H9 (cell line): ENCODE results near the gene CRACR2A. TPM values are rescaled to one million over a fixed set of nuclear protein-coding genes. Genes with fewer than 3 reads are reported as not detected.

Source experiments
- DNase-seq: peaks from one replicate; pipeline ENCODE4 v3.0.0-alpha.2; 2017
- H2AFZ ChIP-seq: one replicate; pipeline ENCODE4 v1.6.1; 2013; ENCODE audit warnings: mild to moderate bottlenecking, low read length, control low read depth, moderate library complexity
- H2AK5ac ChIP-seq: 2 replicates; pipeline ENCODE4 v1.6.1; 2013; ENCODE audit warnings: low read length, control low read depth, mixed read lengths; ENCODE audit not compliant: insufficient read length
- H2BK120ac ChIP-seq: one replicate; pipeline ENCODE4 v1.6.1; 2013; ENCODE audit warnings: low read depth, mild to moderate bottlenecking, low read length, control low read depth, inconsistent platforms; ENCODE audit not compliant: poor library complexity, severe bottlenecking
- H2BK12ac ChIP-seq: 2 replicates; pipeline ENCODE4 v1.6.1; 2013; ENCODE audit warnings: low read length, control low read depth, mixed read lengths, low read depth; ENCODE audit not compliant: insufficient read length
- H2BK15ac ChIP-seq: 2 replicates; pipeline ENCODE4 v1.6.1; 2013; ENCODE audit warnings: low read depth, low read length, control low read depth
- H2BK20ac ChIP-seq: one replicate; pipeline ENCODE4 v1.6.1; 2013; ENCODE audit warnings: low read depth, mild to moderate bottlenecking, low read length, control low read depth, inconsistent platforms; ENCODE audit not compliant: poor library complexity, severe bottlenecking
- H2BK5ac ChIP-seq: 2 replicates; pipeline ENCODE4 v1.6.1; 2013; ENCODE audit warnings: low read length, control low read depth, mixed read lengths; ENCODE audit not compliant: insufficient read length
- H3K14ac ChIP-seq: 2 replicates; pipeline ENCODE4 v1.6.1; 2013; ENCODE audit warnings: low read length, control low read depth; ENCODE audit not compliant: insufficient read depth
- H3K18ac ChIP-seq: 2 replicates; pipeline ENCODE4 v1.6.1; 2013; ENCODE audit warnings: low read depth, mild to moderate bottlenecking, mixed read lengths, low read length, control low read depth; ENCODE audit not compliant: insufficient read length
- H3K23ac ChIP-seq: 2 replicates; pipeline ENCODE4 v1.6.1; 2013; ENCODE audit warnings: low read length, control low read depth, mixed read lengths, low read depth; ENCODE audit not compliant: insufficient read length
- H3K23me2 ChIP-seq: 2 replicates; pipeline ENCODE4 v1.6.1; 2013; ENCODE audit warnings: low read depth, mild to moderate bottlenecking, mixed read lengths, low read length, control low read depth; ENCODE audit not compliant: insufficient read length, poor library complexity, severe bottlenecking
- H3K27ac ChIP-seq: 2 replicates; pipeline ENCODE4 v1.5.1; 2013; ENCODE audit warnings: low read length, control low read depth, mixed read lengths, low read depth; ENCODE audit not compliant: insufficient read length
- H3K27me3 ChIP-seq: 2 replicates; pipeline ENCODE4 v1.6.1; 2013; ENCODE audit warnings: low read length, control low read depth, inconsistent platforms; ENCODE audit not compliant: insufficient read depth
- H3K4ac ChIP-seq: 2 replicates; pipeline ENCODE4 v1.6.1; 2013; ENCODE audit warnings: low read depth, mild to moderate bottlenecking, control low read depth, inconsistent platforms, low read length, moderate library complexity
- H3K4me1 ChIP-seq: 2 replicates; pipeline ENCODE4 v1.6.1; 2013; ENCODE audit warnings: low read length, control low read depth, inconsistent platforms; ENCODE audit not compliant: insufficient read depth
- H3K4me2 ChIP-seq: 2 replicates; pipeline ENCODE4 v1.6.1; 2013; ENCODE audit warnings: low read length, control low read depth, mixed read lengths; ENCODE audit not compliant: insufficient read length, insufficient read depth
- H3K56ac ChIP-seq: 2 replicates; pipeline ENCODE4 v1.6.1; 2013; ENCODE audit warnings: low read depth, mild to moderate bottlenecking, mixed read lengths, low read length, control low read depth; ENCODE audit not compliant: insufficient read length
- H3K79me1 ChIP-seq: 2 replicates; pipeline ENCODE4 v1.6.1; 2013; ENCODE audit warnings: low read depth, mild to moderate bottlenecking, moderate library complexity, low read length, control low read depth, inconsistent platforms; ENCODE audit not compliant: insufficient read depth, poor library complexity, severe bottlenecking
- H3K79me2 ChIP-seq: 2 replicates; pipeline ENCODE4 v1.6.1; 2013; ENCODE audit warnings: low read length, control low read depth, inconsistent platforms; ENCODE audit not compliant: insufficient read depth
- H3K9ac ChIP-seq: 2 replicates; pipeline ENCODE4 v1.6.1; 2013; ENCODE audit warnings: low read length, control low read depth, mixed read lengths; ENCODE audit not compliant: insufficient read length; ENCODE audit errors: extremely low read depth
- H3K9me3 ChIP-seq: one replicate; pipeline ENCODE4 v1.6.1; 2013; ENCODE audit warnings: low read depth, low read length, inconsistent platforms; ENCODE audit not compliant: control insufficient read depth
- H3T11ph ChIP-seq: one replicate; pipeline ENCODE4 v1.6.1; 2013; ENCODE audit warnings: mild to moderate bottlenecking, low read length, control low read depth, inconsistent platforms
- H4K20me1 ChIP-seq: one replicate; pipeline ENCODE4 v1.6.1; 2013; ENCODE audit not compliant: control insufficient read depth, insufficient read length, insufficient read depth
- H4K5ac ChIP-seq: 2 replicates; pipeline ENCODE4 v1.6.1; 2013; ENCODE audit warnings: low read depth, mild to moderate bottlenecking, mixed read lengths, low read length, control low read depth; ENCODE audit not compliant: insufficient read length
- H4K8ac ChIP-seq: replicated peaks from 2 replicates; pipeline ENCODE4 v1.6.1; 2013; ENCODE audit warnings: low read length, control low read depth, mixed read lengths, low read depth; ENCODE audit not compliant: insufficient read length
- H4K91ac ChIP-seq: 2 replicates; pipeline ENCODE4 v1.6.1; 2013; ENCODE audit warnings: low read depth, mild to moderate bottlenecking, moderate library complexity, mixed read lengths, low read length, control low read depth; ENCODE audit not compliant: insufficient read length
- H3K27ac Mint-ChIP-seq, 3 experiments: 2 replicates in 2 of 3; 3 replicates in 1 of 3; pipeline ENCODE4 v1.8.0; 2020 to 2021; ENCODE audit warnings: mixed read lengths in 3 of 3, mild to moderate bottlenecking in 1 of 3, moderate library complexity in 1 of 3
- H3K27me3 Mint-ChIP-seq: 2 replicates; pipeline ENCODE4 v1.8.0; 2021; ENCODE audit warnings: low read depth, mild to moderate bottlenecking, moderate library complexity, mixed read lengths
- H3K36me3 Mint-ChIP-seq, 3 experiments: 2 replicates in 2 of 3; 3 replicates in 1 of 3; pipeline ENCODE4 v1.8.0; 2020 to 2021; ENCODE audit warnings: low read depth in 3 of 3, mixed read lengths in 3 of 3; ENCODE audit not compliant: insufficient read depth in 1 of 3
- H3K4me1 Mint-ChIP-seq, 2 experiments: 2 replicates each; pipeline ENCODE4 v1.8.0; 2020; ENCODE audit warnings: mixed read lengths in 2 of 2
- H3K4me3 Mint-ChIP-seq, 2 experiments: 2 replicates in 1 of 2; 3 replicates in 1 of 2; pipeline ENCODE4 v1.8.0; 2020 to 2021; ENCODE audit warnings: mild to moderate bottlenecking in 2 of 2, mixed read lengths in 2 of 2, moderate library complexity in 1 of 2
- H3K9me3 Mint-ChIP-seq, 2 experiments: 2 replicates in 1 of 2; 3 replicates in 1 of 2; pipeline ENCODE4 v1.8.0; 2020; ENCODE audit warnings: mild to moderate bottlenecking in 2 of 2, mixed read lengths in 2 of 2, moderate library complexity in 1 of 2
- CTCF ChIP-seq: fragments of 200-600 bp; sonication (generic); conservative IDR thresholded peaks from 3 replicates; pipeline ENCODE4 v1.8.0; 2021; ENCODE audit warnings: antibody characterized with exemption, mild to moderate bottlenecking
- WGBS: extraction: QIAGEN DNeasy Blood & Tissue Kit; methylation state at CpG from one replicate; pipeline ENCODE4 v1.1.7; 2013; ENCODE audit warnings: missing lambda C conversion rate, low lambda C conversion rate, mixed read lengths; ENCODE audit not compliant: insufficient read length; ENCODE audit errors: extremely low coverage; 5-methylcytosine and 5-hydroxymethylcytosine counted together
- total RNA-seq: library from RNA; stranded (reverse); gene quantifications from 2 replicates; pipeline ENCODE4 v1.2.1, GENCODE V29; 2021

CRACR2A gene
- total RNA-seq, 1 experiment from 2014 or later: 2.0 TPM

- Histone ChIP-seq H2AFZ (no peak overlapping the region), H3K9me3 (no peaks in the 10 kb centered on the region), H3K18ac (no peak overlapping the region), H2BK5ac (no peak overlapping the region), H2BK12ac (no peak overlapping the region), H3T11ph (no peak overlapping the region), H2BK120ac (no peak overlapping the region), H3K79me2 (no peaks in the 10 kb centered on the region), H2AK5ac (no peak overlapping the region), H3K9ac (no peak overlapping the region), H3K23me2 (no peaks in the 10 kb centered on the region), H4K5ac (no peak overlapping the region), H3K4me2 (no peak overlapping the region), H4K91ac (no peak overlapping the region), H3K27ac (no peak overlapping the region), H3K79me1 (no peaks in the 10 kb centered on the region), H3K4ac (no peak overlapping the region), H2BK20ac (no peak overlapping the region), H4K20me1 (no peaks in the 10 kb centered on the region), H3K56ac (no peak overlapping the region), H3K27me3 (no peaks in the 10 kb centered on the region), H3K14ac (no peak overlapping the region), H2BK15ac (no peak overlapping the region), H3K4me1 (no peaks in the 10 kb centered on the region), H4K8ac (no peak overlapping the region), H3K23ac (no peak overlapping the region)
- no CpG with 5 or more reads among the region's 1 CpG for WGBS
- Mint-ChIP-seq H3K4me3 (no peak overlapping the region), H3K36me3 (peaks cover 0 to 4% (median 0%) of the 10 kb centered on the region in 3 experiments; a peak in 2 of 7 replicates), H3K27ac (no peak overlapping the region), H3K4me1 (no peaks in the 10 kb centered on the region; a peak in 1 of 4 replicates), H3K9me3 (peaks cover 0 to 3% of the 10 kb centered on the region in 2 experiments; a peak in 3 of 5 replicates), H3K27me3 (no peaks in the 10 kb centered on the region; the same call in 1 of the 2 replicates)
- no peak for TF ChIP-seq CTCF
- DNase-seq: no peak
Measured at GRCh38 chr12:3771853-3772252, 18.9 kb upstream of the CRACR2A start.
